Astrocyte of the spinal cord (primary cell): ENCODE results near the gene MGST2.
"Not testable (repeated sequence)": the region's sequence is repeated elsewhere in the genome, so short reads cannot be mapped to it uniquely, and the experiment has no call there.

Source experiments
- DNase-seq: peaks from one replicate; pipeline ENCODE4 v3.0.0; 2011; ENCODE audit warnings: low read depth, low spot score
- H3K4me3 ChIP-seq: 2 replicates; pipeline ENCODE4 v1.5.1; 2011; ENCODE audit warnings: low read depth, mild to moderate bottlenecking, low read length, moderate library complexity
- in situ Hi-C: cut with HindIII; loops from 2 replicates; pipeline ENCODE4 v1.10.0; 2017; ENCODE audit warnings: low sequenced_read_pairs
- TF ChIP-seq, protein P1 (sequence below): IDR thresholded peaks from 2 replicates; pipeline ENCODE4 v1.5.1; 2012; ENCODE audit warnings: low read depth, mild to moderate bottlenecking, low read length, inconsistent platforms

Gene MGST2

DNA sequence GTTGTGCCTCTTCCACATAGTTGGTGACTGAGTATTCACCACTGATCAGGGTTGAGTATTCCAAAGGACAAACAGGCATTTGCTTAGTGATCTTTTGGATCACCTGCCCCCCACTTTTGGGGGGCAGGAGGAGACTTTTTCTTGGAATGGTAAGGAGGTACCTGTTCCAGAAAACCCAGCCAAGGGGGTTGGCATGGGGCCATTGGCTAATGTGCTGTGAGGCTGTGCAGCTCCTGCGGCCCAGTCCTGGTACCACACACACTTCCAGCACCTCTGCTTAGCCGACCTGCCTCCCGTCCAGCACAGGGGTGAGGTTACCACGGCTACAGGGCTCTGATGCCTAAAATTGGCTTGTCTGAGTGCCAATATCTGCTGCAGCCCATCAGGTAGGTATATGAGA, 40.1 kb upstream of the MGST2 start:
- in situ Hi-C loops, result no loop called here
- TF ChIP-seq, protein P1, sequence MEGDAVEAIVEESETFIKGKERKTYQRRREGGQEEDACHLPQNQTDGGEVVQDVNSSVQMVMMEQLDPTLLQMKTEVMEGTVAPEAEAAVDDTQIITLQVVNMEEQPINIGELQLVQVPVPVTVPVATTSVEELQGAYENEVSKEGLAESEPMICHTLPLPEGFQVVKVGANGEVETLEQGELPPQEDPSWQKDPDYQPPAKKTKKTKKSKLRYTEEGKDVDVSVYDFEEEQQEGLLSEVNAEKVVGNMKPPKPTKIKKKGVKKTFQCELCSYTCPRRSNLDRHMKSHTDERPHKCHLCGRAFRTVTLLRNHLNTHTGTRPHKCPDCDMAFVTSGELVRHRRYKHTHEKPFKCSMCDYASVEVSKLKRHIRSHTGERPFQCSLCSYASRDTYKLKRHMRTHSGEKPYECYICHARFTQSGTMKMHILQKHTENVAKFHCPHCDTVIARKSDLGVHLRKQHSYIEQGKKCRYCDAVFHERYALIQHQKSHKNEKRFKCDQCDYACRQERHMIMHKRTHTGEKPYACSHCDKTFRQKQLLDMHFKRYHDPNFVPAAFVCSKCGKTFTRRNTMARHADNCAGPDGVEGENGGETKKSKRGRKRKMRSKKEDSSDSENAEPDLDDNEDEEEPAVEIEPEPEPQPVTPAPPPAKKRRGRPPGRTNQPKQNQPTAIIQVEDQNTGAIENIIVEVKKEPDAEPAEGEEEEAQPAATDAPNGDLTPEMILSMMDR, result no peak
- DNase-seq, result no peak
- no peak overlapping the region for H3K4me3 ChIP-seq

DNA sequence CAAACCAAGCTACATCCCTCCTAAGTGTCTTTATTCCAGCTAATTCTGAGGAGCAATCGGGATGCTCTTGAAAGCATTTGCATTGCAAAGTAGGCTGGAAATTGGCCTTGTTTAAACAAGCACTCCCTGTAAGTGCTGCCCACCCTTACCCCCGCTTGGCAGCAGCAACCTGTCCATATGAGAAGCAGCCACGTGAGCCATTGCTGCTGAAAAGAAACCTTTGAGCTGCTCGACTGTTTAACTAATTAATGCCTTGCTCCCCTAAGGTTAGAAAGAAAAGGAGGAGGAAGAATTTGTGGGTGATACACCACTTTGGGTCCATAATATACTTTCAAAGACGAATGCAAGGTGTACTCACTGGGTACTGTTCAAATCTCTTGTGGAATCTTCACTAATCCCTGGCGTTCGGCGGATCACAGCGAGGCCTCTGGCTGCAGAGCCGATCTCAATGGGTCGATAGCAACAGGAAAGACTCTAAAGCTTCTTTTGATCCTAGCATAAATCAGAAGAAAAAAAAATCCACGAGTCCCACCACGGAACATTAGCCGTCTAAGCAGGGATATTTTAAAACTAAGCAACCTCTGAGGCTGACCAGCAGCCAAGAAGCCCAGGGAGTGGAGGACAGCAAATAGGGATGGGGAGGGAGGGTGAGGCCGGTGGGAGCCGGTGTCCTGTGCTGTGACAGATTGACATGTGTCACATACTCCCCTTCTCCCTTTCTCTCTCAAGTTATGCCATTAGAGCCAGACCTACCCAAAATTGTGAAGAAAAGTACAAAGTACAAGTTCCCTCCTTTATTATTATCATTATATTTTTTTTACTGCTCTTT, 37.2 kb upstream of the MGST2 start:
- TF ChIP-seq, protein P1, result no peak
- H3K4me3 ChIP-seq, result no peak overlapping the region
- DNase-seq, result no peak
- in situ Hi-C loops, result no loop called here

DNA sequence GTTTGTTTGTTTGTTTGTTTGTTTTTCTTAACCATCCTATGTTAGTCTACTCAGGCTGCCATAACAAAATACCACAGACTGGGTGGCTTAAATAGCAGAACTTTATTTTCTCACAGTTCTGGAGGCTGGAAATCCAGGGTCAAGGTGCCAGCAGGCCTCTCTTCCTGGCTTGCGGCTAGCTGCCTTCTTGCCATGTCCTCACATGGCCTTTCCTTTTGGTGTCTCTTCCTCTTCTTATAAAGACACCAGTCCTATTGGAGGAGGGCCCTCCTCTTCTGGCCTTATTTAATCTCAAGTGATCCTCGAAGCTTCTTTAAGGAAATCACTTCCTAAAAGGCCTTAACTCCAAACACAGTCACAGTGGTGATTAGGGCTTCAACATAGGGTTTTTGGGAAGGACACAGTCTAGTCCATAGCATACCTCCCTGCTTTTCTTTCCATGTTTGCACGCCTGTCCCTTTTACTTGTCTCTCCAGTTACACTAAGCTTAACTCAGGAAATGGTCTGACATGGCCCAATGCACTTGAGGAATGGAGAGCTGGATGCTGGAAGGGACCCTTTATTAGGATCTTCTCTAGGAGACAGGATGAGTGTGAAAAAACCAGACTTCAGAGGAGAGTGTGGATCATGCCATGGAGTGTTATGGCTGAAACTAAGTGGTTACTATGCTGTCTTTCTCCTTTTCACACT, 36.0 kb upstream of the MGST2 start:
- TF ChIP-seq, protein P1, result no peak
- DNase-seq, result no peak
- in situ Hi-C loops, result no loop called here
- H3K4me3 ChIP-seq, result no peak overlapping the region

DNA sequence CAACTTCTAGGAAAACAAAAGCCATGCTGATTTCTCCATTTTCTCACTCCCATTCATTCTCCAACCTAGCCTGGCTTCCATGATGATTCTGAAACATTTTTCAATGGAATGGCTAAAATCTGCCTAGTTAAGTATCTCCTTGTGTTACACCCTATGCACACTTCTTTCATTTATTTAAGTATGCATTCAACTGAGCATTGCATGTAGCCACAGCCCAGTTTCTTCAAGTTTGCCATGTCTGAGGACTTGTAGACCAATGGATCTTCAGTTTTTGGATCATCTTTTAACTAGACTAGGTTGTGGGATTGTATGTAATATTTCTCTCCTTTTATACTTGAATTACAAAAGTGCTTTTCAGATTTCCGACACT, 35.5 kb upstream of the MGST2 start:
- no peak for DNase-seq
- H3K4me3 ChIP-seq, result no peak overlapping the region
- in situ Hi-C loops, result no loop called here
- TF ChIP-seq, protein P1, result no peak

DNA sequence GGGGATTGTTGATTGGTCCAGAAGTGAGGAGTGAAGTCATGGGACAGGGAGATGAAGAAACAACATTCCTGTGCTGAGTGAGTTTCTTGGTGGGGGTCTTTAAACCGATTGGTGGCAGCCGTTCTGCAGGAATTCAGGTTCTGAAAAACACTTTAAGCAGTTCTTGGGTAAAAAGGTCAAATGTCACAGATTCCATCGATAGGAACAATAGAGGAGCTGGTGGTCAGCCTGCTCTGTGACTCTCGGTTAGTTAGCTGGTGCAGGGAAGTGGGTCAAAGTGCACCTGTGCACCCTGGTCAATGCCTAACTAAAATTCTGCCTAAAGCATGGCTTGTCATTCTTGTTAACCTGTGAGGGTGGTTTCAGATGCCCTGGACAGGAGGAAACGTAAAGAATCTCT, 34.6 kb upstream of the MGST2 start:
- no peak overlapping the region for H3K4me3 ChIP-seq
- in situ Hi-C loops, result no loop called here

DNA sequence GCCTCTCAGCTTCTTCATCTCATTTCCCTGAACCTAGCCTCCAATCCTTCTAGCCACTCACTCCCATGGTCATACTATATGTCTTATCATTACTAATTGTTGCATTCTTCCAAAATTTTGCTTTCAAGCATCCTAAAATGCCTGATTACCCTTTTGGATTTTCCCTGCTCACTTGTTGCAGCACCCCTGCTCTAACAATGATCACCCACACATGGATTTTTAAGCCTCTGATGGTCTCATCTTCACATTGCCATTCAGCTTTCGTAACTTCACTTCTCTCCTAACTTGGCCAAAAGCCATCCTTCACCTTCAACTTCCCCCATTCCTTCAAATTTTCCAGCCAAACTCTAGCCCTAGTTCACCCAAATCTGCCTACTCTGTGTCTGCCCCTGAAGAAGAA, 33.8 kb upstream of the MGST2 start:
- in situ Hi-C loops, result no loop called here
- no peak for DNase-seq
- TF ChIP-seq, protein P1, result no peak
- no peak overlapping the region for H3K4me3 ChIP-seq

More for the DNA sequence above, 34.6 kb upstream of the MGST2 start:
- DNase-seq, result no peak
- TF ChIP-seq, protein P1, result no peak

DNA sequence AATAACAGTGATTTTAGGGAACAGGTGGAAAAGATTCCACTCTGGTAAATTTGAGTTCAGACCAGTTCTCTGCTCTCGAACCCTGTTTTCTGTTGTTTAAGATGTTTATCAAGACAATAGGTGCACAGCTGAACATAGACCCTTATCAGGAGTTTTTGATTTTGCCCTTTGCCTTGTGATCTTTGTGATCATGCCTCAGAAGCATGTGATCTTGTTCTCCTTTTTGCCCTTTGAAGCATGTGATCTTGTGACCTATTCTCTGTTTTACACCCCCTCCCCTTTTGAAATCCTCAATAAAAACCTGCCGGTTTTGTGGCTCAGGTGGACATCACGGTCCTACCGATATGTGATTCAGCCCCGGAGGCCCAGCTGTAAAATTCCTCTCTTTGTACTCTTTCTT, 32.9 kb upstream of the MGST2 start:
- DNase-seq, in situ Hi-C loops, H3K4me3 ChIP-seq: not testable (repeated sequence)
